SK-N-SH (cell line): Measurements from ENCODE around the gene RALY. TPM values are rescaled to one million over a fixed set of nuclear protein-coding genes. Genes with fewer than 3 reads are reported as not detected.

Source experiments
- CTCF ChIA-PET: fragments of 300-600, 350-600 bp; formaldehyde crosslinking; extraction: SDS; loops from one replicate; lab custom pipeline; 2021; lab: Yijun Ruan, JAX
- POLR2A ChIA-PET: fragments of 350-600 bp; sonication (Branson Sonifier 250); formaldehyde crosslinking; extraction: SDS; loops from one replicate; lab custom pipeline; 2020; ENCODE audit warnings: antibody characterized with exemption, inconsistent platforms; lab: Yijun Ruan, JAX
- DNase-seq: peaks from one replicate; pipeline ENCODE4 v3.0.0; 2012
- H2AFZ ChIP-seq: fragments of 200-600 bp; sonication (generic); 2 replicates; pipeline ENCODE4 v1.8.1; 2016; ENCODE audit warnings: antibody characterized with exemption, mild to moderate bottlenecking, low read depth
- H3F3A ChIP-seq: fragments of 200-600 bp; sonication (generic); replicated peaks from 2 replicates; pipeline ENCODE3; 2016; ENCODE audit warnings: antibody characterized with exemption, mild to moderate bottlenecking; ENCODE audit not compliant: insufficient read depth
- H3K27ac ChIP-seq, 2 experiments: fragments of 200-500 bp in 1 of 2; fragments of 200-600 bp in 1 of 2; sonication (Bioruptor generic) in 1 of 2; sonication (generic), shearing (Covaris generic) in 1 of 2; 2 replicates each; pipeline versions ENCODE4 v1.5.1 to v1.6.1; 2014 to 2016; ENCODE audit warnings: low read depth in 2 of 2, inconsistent platforms in 1 of 2, low read length in 1 of 2, mild to moderate bottlenecking in 1 of 2, mixed read lengths in 1 of 2
- H3K27me3 ChIP-seq: fragments of 200-600 bp; sonication (generic), shearing (Covaris generic); 2 replicates; pipeline ENCODE4 v1.6.1; 2016; ENCODE audit warnings: mixed run types; ENCODE audit not compliant: insufficient read depth
- H3K36me3 ChIP-seq, 2 experiments: fragments of 200-500 bp in 1 of 2; fragments of 200-600 bp in 1 of 2; sonication (Bioruptor generic) in 1 of 2; sonication (generic) in 1 of 2; replicated peaks in 1 of 2; 2 replicates each; pipeline versions ENCODE3 to v1.5.1; 2014 to 2016; ENCODE audit warnings: low read length in 1 of 2, mild to moderate bottlenecking in 1 of 2; ENCODE audit not compliant: insufficient read depth in 2 of 2, control insufficient read depth in 1 of 2
- H3K4me1 ChIP-seq, 2 experiments: fragments of 200-500 bp in 1 of 2; fragments of 200-600 bp in 1 of 2; sonication (Bioruptor generic) in 1 of 2; sonication (generic), shearing (Covaris generic) in 1 of 2; 2 replicates each; pipeline versions ENCODE4 v1.5.1 to v1.6.1; 2014 to 2016; ENCODE audit warnings: low read depth in 1 of 2, low read length in 1 of 2, mixed run types in 1 of 2; ENCODE audit not compliant: insufficient read depth in 2 of 2, control insufficient read depth in 1 of 2
- H3K4me2 ChIP-seq: fragments of 200-600 bp; sonication (generic), shearing (Covaris generic); 2 replicates; pipeline ENCODE4 v1.6.1; 2017; ENCODE audit warnings: mixed run types
- H3K4me3 ChIP-seq, 2 experiments: fragments of 200-500 bp in 1 of 2; fragments of 200-600 bp in 1 of 2; sonication (Bioruptor generic) in 1 of 2; sonication (generic), shearing (Covaris generic) in 1 of 2; 2 replicates each; pipeline versions ENCODE4 v1.5.1 to v1.8.1; 2014 to 2016; ENCODE audit warnings: low read depth in 2 of 2, inconsistent platforms in 1 of 2, low read length in 1 of 2, mild to moderate bottlenecking in 1 of 2, mixed read lengths in 1 of 2, moderate library complexity in 1 of 2
- H3K79me2 ChIP-seq: fragments of 200-600 bp; sonication (generic); 2 replicates; pipeline ENCODE4 v1.8.1; 2017; ENCODE audit warnings: mild to moderate bottlenecking; ENCODE audit not compliant: insufficient read depth
- H3K9ac ChIP-seq: fragments of 200-600 bp; sonication (generic); 2 replicates; pipeline ENCODE4 v1.6.1; 2017; ENCODE audit warnings: mixed run types
- H3K9me2 ChIP-seq: fragments of 200-600 bp; sonication (generic); 2 replicates; pipeline ENCODE4 v1.6.1; 2017; ENCODE audit warnings: mixed run types
- H3K9me3 ChIP-seq: fragments of 200-600 bp; sonication (generic); 2 replicates; pipeline ENCODE4 v1.6.1; 2017; ENCODE audit warnings: mixed run types, mild to moderate bottlenecking, moderate library complexity
- H4K20me1 ChIP-seq: fragments of 200-600 bp; sonication (generic); 2 replicates; pipeline ENCODE4 v1.6.1; 2017; ENCODE audit warnings: mild to moderate bottlenecking, mixed run types; ENCODE audit not compliant: insufficient read depth
- EZH2phosphoT487 ChIP-seq: fragments of 200-600 bp; sonication (generic); IDR thresholded peaks from 2 replicates; pipeline ENCODE4 v1.6.1; 2017; ENCODE audit warnings: low read depth, mixed run types, mild to moderate bottlenecking, antibody characterized with exemption, moderate library complexity, borderline replicate concordance
- FOXJ3 ChIP-seq: sonication (generic); formaldehyde crosslinking; IDR thresholded peaks from 2 replicates; pipeline ENCODE4 v1.5.1; 2020; ENCODE audit warnings: mild to moderate bottlenecking, missing genetic modification reagents
- GABPA ChIP-seq: IDR thresholded peaks from 2 replicates; pipeline ENCODE4 v1.4.0; 2012; ENCODE audit warnings: low read depth, mild to moderate bottlenecking
- IRF3 ChIP-seq: fragments of 150-350 bp; IDR thresholded peaks from 2 replicates; pipeline ENCODE4 v1.6.1; 2016; ENCODE audit warnings: mild to moderate bottlenecking, low read depth, low read length
- NFIC ChIP-seq: IDR thresholded peaks from 2 replicates; pipeline ENCODE4 v1.4.0; 2012; ENCODE audit warnings: borderline replicate concordance
- NRF1 ChIP-seq: IDR thresholded peaks from 2 replicates; pipeline ENCODE4 v1.6.1; 2012; ENCODE audit warnings: low read depth, mild to moderate bottlenecking, low read length
- RCOR1 ChIP-seq: fragments of 150-350 bp; IDR thresholded peaks from 2 replicates; pipeline ENCODE4 v1.6.1; 2017; ENCODE audit warnings: antibody characterized with exemption, low read length
- SMC3 ChIP-seq: IDR thresholded peaks from 2 replicates; pipeline ENCODE4 v1.6.1; 2012; ENCODE audit warnings: low read depth, low read length, improper control_type of control experiment
- ZBTB33 ChIP-seq: IDR thresholded peaks from 2 replicates; pipeline ENCODE4 v1.4.0; 2012; ENCODE audit warnings: low read depth, borderline replicate concordance
- WGBS: methylation state at CpG from one replicate; pipeline ENCODE4 v1.1.6; 2017; ENCODE audit warnings: low lambda C conversion rate; 5-methylcytosine and 5-hydroxymethylcytosine counted together
- polyA plus RNA-seq, 3 experiments: library from polyadenylated mRNA; depleted of rRNA; stranded (reverse); fragments of >200 nt; gene quantifications; 2 replicates each; pipeline ENCODE4 v1.2.3, GENCODE V29; 2012

The RALY gene
- polyA plus RNA-seq, 1 of the 3 experiments (the other 2 are of a cell fraction): 130 TPM

- CTCF ChIA-PET: interaction anchor here (0.6 to 1.4 kb wide), 5 partner anchors 9 to 208 kb away, joined by 3 to 6 read pairs (median 3); no protein-coding TSS in a partner anchor
- Histone ChIP-seq H3K36me3 (peaks cover 0 to 2% of the 10 kb centered on the region in 2 experiments), H4K20me1 (peaks cover 95% of the 10 kb centered on the region), H3K4me2 (no peak overlapping the region), H3K4me3 (no peak overlapping the region), H3K9me2 (no peaks in the 10 kb centered on the region), H3K79me2 (peaks cover 97% of the 10 kb centered on the region), H3K27ac (no peak overlapping the region), H3F3A (no peaks in the 10 kb centered on the region), H3K9me3 (no peaks in the 10 kb centered on the region), H2AFZ (no peak overlapping the region), H3K27me3 (no peaks in the 10 kb centered on the region), H3K9ac (no peak overlapping the region), H3K4me1 (peaks cover 0 to 30% of the 10 kb centered on the region in 2 experiments; a peak in 1 of 4 replicates)
- POLR2A ChIA-PET: interaction anchor here (0.6 kb wide), 1 partner anchor 53 kb away, joined by 3 read pairs; the partner anchor contains the start of gene RALY
- TF ChIP-seq SMC3: no peak
- TF ChIP-seq NFIC: no peak
- no peak for TF ChIP-seq ZBTB33
- TF ChIP-seq EZH2phosphoT487: no peak
- no peak for TF ChIP-seq IRF3
- TF ChIP-seq FOXJ3: no peak
- TF ChIP-seq NRF1: no peak
- DNase-seq: no peak
- WGBS: 97% methylated on average over 7 of the region's 7 CpGs
These were observed 53.4 kb downstream of the RALY start for GRCh38 chr20:34047010-34047687.

- DNase-seq: no peak
- no peaks in the 10 kb centered on the region for H3K9me3 ChIP-seq
- H3K27me3 ChIP-seq: no peaks in the 10 kb centered on the region
- no peaks in the 10 kb centered on the region for H3K9me2 ChIP-seq
- no peak for TF ChIP-seq NFIC
- TF ChIP-seq ZBTB33: no peak
- TF ChIP-seq GABPA: no peak
- TF ChIP-seq RCOR1: no peak
- H4K20me1 ChIP-seq: peaks cover 95% of the 10 kb centered on the region
- no peaks in the 10 kb centered on the region for H3F3A ChIP-seq
- H3K36me3 ChIP-seq: peaks cover 0 to 2% of the 10 kb centered on the region in 2 experiments
- H3K79me2 ChIP-seq: peaks cover 98% of the 10 kb centered on the region
- no peak overlapping the region for H3K9ac ChIP-seq
- peaks cover 0 to 25% of the 10 kb centered on the region in 2 experiments; a peak in 1 of 4 replicates for H3K4me1 ChIP-seq
- 95% methylated on average over 4 of the region's 4 CpGs for WGBS
- 0 out of 4 replicates have a peak overlapping the region, but pooled peaks of 1 of the 2 experiments have one; percentile 9 for H3K27ac ChIP-seq
- H3K4me2 ChIP-seq: no peak overlapping the region
- H3K4me3 ChIP-seq: no peak overlapping the region
- H2AFZ ChIP-seq: no peak overlapping the region
- CTCF ChIA-PET: interaction anchor here (0.6 to 1.4 kb wide), 5 partner anchors 10 to 208 kb away, joined by 3 to 6 read pairs (median 3); no protein-coding TSS in a partner anchor
- POLR2A ChIA-PET: no interaction called here
These were observed 54.2 kb downstream of the RALY start for GRCh38 chr20:34047917-34048316.
